Measurements from ENCODE around the gene TCF15. TPM values are rescaled to one million over a fixed set of nuclear protein-coding genes. Genes with fewer than 3 reads are reported as not detected.

The TCF15 gene
- total RNA-seq, 6 experiments from 2014 or later: not detected

DNA sequence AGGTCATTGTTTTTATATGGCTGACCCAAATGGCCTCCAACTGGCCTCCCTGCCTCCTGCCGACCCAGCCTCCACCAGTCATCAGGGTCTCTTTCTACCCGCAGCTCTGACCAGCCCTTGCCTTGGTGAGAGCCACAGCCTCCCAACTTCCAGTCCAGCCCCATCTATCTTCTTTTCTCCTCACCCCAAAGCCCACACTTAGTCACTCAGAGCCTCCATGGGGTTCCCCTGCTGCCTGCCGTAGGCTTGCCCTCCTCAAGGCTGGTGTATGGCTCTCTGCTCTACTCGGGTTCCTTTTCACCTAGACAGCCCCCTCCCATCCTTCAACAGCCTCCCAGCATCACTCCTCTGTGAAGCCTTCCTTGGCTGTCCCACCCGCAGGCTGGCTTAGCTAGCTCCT, 18.2 kb downstream of the TCF15 start:
- no peaks in the 10 kb centered on the region for H3K9me3 Mint-ChIP-seq

DNA sequence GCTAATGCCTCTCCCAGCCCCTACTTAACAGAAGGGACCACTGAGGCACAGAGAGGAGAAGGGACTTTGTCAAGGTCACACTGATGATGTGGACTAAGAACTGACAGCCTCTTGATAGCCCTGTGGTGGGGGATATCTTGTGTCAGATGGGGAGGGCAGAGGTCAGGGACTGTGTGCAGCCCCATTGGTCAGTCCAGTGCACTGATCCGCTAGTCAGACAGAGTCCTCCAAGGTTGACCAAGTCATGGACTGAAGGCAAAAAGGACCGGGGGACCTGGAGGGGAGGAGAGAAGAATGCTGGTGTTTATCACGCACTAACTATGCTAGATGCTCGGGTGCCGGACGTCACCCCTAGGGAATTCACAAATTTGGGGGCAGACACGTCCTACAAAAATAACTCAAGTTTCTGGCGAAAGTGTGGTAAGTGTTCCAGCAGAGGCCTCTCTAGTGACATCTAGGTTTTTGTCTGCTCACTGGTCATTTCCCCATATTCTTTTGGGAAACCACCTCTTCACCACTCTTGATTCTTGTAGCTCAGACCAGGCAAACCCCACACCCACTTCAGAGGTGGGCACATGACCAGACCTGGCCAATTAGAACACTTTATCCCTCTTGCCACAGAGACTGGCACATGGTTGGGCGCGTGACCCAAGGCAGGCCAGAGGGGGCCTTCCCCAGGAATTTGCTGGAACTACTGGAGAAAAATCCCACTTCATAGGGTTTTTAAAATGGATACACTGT, 21.0 kb downstream of the TCF15 start:
- Mint-ChIP-seq H3K9me3 (no peaks in the 10 kb centered on the region), H3K27me3 (ENCODE audit: insufficient read depth) (peaks cover 31% of the 10 kb centered on the region), H3K4me1 (ENCODE audit: low read depth) (no peaks in the 10 kb centered on the region), H3K36me3 (ENCODE audit: low read depth) (no peaks in the 10 kb centered on the region), H3K4me3 (no peak overlapping the region), H3K27ac (no peak overlapping the region)
- TF ChIP-seq CTCF (IDR thresholded peaks at IDR 0.05): no peak; the same call in 1 of the 2 replicates
- DNase-seq: no peak

More for the DNA sequence above, 18.2 kb downstream of the TCF15 start:
- H3K4me1 Mint-ChIP-seq (ENCODE audit: low read depth): no peaks in the 10 kb centered on the region
- no peak overlapping the region for H3K4me3 Mint-ChIP-seq
- no peak for TF ChIP-seq CTCF (IDR thresholded peaks at IDR 0.05)
- H3K27ac Mint-ChIP-seq: no peak overlapping the region
- peaks cover 21% of the 10 kb centered on the region for H3K27me3 Mint-ChIP-seq (ENCODE audit: insufficient read depth)
- DNase-seq: no peak
- H3K36me3 Mint-ChIP-seq (ENCODE audit: low read depth): no peaks in the 10 kb centered on the region

DNA sequence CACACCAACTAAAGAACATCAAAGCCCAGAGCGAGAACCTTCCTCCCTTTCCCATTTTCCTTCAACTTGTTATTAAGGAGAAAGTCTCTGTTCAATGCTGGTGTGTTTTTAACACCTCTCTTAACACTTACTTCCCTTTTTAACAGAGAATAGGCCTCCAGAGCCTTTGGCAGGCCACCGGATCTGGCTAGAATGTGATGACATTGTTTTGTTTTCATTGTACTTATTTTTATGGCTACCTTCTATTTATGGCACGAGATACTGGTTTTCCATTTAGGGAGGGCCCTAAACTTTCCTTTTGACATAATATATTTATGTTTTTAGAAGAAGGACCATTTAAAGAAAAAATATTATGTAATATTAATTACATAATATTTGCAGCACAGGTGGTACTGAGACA, 21.6 kb downstream of the TCF15 start:
- no peak for DNase-seq
- Mint-ChIP-seq H3K4me1 (ENCODE audit: low read depth) (no peaks in the 10 kb centered on the region), H3K36me3 (ENCODE audit: low read depth) (no peaks in the 10 kb centered on the region), H3K4me3 (no peak overlapping the region), H3K27me3 (ENCODE audit: insufficient read depth) (peaks cover 31% of the 10 kb centered on the region), H3K27ac (no peak overlapping the region), H3K9me3 (no peaks in the 10 kb centered on the region)
- no peak for TF ChIP-seq CTCF (IDR thresholded peaks at IDR 0.05)

- Mint-ChIP-seq H3K27ac (no peak overlapping the region), H3K9me3 (no peaks in the 10 kb centered on the region), H3K4me3 (no peak overlapping the region), H3K36me3 (ENCODE audit: low read depth) (no peaks in the 10 kb centered on the region), H3K27me3 (ENCODE audit: insufficient read depth) (peaks cover 15% of the 10 kb centered on the region), H3K4me1 (ENCODE audit: low read depth) (no peaks in the 10 kb centered on the region)
- TF ChIP-seq CTCF (IDR thresholded peaks at IDR 0.05): no peak
- no peak for DNase-seq
These were observed 25.2 kb downstream of the TCF15 start for GRCh38 chr20:584971-585301.

GRCh38 chr20:584161-584970, 25.7 kb downstream of the TCF15 start:
- H3K27me3 Mint-ChIP-seq (ENCODE audit: insufficient read depth): peaks cover 15% of the 10 kb centered on the region

More at GRCh38 chr20:584161-584970, 25.7 kb downstream of the TCF15 start:
- DNase-seq: no peak
- TF ChIP-seq CTCF (IDR thresholded peaks at IDR 0.05): no peak
- Mint-ChIP-seq H3K27ac (no peak overlapping the region), H3K9me3 (no peaks in the 10 kb centered on the region), H3K36me3 (ENCODE audit: low read depth) (no peaks in the 10 kb centered on the region), H3K4me1 (ENCODE audit: low read depth) (no peaks in the 10 kb centered on the region), H3K4me3 (no peak overlapping the region)
